NCI-H345 treated with DMSO at 0.1 percent for 48 hours (cell line): ENCODE measurements around the gene RPS6KA1.

ENCODE experiments used
- DNase-seq: peaks from one replicate; lab custom pipeline; 2025; ENCODE audit not compliant: unreplicated experiment; lab: John Stamatoyannopoulos, UW

Gene RPS6KA1

DNA sequence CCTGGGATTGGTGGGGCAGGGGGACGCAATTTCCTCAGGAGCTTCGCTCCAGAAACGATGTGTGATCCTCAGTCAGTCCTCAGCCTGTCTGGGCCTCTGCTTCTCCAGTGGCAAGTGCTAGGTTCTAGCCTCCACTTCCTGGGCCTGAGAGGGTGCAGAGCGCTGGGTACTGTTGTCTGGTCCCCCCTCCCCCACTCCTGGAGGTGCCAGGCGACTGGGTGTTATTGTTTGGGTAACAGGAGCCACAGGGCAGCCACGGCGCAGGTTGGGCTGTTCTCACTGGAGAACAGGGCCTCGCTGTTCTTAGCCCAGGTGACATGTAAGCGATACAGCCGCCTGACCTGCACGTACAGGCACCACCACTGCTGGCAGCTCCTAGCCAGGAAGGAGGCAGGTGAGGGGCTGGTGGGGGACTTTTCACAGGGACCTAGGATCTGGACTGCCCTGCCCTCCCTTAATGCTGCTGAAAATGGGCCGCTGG is 2.1 kb downstream of the RPS6KA1 start:
- no peak for DNase-seq

DNA sequence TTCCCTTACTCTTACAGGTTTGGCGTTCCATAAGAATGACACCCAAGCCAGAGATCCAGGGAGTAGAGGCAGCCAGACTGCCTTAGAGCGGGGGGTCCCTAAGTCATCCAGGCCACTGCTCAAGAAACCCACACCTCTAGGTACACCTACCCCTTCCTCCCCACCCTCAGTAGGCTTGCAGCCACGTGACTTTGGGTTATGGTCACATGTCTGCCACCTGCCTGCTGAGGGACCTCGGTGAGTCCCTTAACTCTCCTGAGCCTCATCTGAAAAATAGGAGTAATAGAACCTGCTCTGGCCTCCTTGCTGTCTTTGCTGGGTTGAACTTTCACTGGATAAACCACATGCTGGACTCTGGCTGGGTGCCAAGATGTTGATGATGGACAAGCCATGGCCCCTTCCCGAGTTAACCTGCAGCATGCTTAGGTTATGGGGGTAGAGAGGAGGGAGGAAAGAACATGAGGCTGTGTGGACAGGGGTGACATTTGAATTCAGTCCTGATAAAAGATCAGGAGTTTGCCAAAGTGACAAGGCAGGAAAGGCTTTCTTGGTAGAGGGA is 4.5 kb downstream of the RPS6KA1 start:
- DNase-seq = no peak

- no peak for DNase-seq
These were observed 5.6 kb downstream of the RPS6KA1 start for GRCh38 chr1:26535201-26535600.

DNA sequence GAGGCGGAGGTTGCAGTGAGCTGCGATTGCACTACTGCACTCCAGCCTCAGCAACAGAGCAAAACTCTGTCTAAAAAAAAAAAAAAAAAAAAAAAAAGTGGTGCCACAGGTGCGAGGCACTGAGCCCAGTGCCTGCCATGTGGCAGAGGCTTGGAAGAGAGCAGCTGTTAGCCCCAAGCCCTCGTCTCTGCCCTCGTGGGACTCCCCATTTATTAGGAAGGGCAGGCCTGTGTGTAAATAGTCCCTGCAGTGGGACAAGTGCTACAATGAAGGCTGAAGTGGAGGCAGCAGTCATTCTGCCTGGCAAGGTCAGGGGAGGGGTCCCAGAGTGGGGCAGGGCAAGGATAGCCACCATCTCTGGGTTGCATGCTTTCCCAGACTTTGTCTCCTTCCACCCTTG is 6.5 kb downstream of the RPS6KA1 start:
- no peak for DNase-seq

DNA sequence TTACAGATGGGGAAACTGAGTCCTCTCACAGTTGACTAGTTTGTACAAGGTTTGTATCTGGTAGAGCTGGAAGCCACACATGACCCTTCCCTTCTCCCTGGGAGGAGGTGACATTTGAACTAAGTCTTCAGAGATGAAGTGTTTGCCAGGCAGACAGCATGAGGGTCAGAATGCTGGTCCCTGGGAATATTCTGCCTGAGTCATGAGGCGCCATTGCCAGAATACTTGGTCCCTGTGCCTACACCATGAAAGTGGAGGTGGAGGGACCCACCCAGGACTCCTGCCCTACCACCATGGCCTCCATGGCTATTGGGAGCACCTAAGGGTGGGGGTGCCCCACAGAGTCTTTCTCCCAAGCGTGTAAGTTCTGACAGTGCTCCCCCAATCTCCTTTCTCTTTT is 7.0 kb downstream of the RPS6KA1 start:
- DNase-seq = no peak

DNA sequence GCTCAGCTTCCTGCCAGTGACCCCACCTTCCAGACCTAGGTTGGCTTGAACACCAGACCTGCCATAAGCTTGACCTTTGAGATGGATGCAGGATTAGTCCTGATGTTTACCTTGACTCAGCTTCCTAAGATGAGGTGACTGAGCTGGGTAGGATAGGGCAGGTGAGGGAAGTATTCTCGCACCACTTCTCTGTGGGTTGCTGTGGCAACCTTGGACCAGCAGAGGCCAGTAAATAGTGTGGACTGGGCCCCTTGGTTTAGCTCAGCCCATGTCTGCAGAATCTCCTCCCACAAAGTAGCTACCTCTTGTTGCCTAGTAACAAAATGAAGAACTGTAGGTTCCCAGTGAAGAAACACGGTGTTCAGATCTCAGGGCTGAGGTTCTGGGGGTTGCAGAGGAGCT is 8.4 kb downstream of the RPS6KA1 start:
- DNase-seq = no peak

DNA sequence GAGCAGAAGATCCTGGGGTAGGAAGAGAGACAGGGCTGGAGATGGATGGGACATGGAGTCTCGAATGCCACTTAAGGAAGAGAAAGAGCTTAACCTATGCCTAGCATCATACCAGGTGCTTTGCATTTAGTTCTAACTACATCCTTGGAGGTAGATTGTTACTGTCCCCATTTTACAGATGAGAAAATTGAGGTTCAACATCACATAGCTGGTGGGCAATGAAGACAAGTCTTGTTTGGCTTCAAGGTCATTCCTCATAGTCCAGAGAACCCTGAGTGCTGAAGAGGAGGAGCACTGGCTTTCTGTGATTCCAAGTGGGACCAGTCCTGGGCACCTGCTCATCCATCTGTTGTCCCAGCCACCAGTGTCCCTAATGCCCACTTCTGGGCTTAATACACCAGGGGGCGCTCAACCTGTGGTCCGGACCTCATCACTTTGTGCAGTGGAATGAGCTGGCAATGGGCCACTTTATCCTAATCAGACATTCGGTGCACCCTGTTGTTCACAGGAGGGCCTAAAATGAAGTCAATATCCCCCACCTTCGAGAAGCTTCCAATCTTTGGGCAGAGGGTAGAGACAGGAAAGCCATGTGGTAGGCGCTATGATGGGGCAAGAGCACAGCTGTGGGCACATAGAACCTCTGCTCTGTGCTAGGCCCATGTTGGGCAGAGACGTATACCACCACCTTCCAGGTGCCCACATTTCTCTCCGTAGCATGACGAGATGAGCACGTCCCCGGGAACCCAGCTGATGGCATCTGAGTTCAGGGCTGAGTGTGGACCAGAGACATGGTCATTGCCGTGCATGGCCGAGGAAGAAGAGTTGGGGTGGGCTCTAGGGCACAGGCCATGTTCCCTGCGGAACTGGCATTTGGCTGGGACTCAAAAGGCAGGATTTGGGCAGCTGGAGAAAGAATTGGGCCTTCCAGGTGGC is 9.2 kb downstream of the RPS6KA1 start:
- DNase-seq = no peak

DNA sequence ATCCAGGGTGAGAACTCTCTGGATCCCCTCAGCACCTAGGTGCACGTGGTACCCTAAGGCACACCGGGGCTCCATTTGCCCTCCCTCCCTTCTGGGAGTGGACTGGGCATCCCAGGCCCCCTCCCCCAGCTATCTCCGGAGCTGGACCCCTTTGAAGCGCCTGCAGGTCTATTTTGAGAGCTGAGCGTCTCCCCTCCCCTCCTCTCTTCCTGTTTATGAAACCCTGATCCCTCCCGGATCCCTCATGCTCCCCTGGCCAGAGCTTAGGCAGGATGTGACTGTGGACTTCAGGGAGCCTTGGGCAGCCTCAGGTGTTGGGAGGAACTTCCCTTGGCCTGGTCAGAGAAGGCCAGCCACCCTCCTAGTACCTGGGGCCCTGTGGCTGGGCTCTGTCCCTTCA is 10.2 kb downstream of the RPS6KA1 start:
- no peak for DNase-seq

DNA sequence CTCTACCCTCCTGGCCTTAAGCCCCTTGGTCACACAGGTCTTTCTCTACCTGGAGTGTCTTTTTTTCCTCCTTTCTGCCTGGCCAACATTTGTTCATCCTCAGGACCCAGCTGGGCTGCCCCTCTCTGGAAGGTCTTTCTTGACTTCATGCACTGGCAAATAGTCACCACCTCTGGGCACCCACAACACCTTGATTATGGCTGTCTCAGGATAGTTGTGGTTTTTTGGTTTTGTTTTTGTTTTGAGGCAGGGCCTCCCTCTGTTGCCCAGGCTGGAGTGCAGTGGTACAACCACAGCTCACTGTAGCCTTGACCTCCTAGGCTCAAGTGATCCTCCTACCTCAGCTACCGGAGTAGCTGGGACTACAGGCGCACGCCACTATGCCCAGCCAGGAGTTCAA is 10.8 kb downstream of the RPS6KA1 start:
- no peak for DNase-seq

- DNase-seq = no peak
These were observed 11.9 kb downstream of the RPS6KA1 start for GRCh38 chr1:26541431-26541815.

DNA sequence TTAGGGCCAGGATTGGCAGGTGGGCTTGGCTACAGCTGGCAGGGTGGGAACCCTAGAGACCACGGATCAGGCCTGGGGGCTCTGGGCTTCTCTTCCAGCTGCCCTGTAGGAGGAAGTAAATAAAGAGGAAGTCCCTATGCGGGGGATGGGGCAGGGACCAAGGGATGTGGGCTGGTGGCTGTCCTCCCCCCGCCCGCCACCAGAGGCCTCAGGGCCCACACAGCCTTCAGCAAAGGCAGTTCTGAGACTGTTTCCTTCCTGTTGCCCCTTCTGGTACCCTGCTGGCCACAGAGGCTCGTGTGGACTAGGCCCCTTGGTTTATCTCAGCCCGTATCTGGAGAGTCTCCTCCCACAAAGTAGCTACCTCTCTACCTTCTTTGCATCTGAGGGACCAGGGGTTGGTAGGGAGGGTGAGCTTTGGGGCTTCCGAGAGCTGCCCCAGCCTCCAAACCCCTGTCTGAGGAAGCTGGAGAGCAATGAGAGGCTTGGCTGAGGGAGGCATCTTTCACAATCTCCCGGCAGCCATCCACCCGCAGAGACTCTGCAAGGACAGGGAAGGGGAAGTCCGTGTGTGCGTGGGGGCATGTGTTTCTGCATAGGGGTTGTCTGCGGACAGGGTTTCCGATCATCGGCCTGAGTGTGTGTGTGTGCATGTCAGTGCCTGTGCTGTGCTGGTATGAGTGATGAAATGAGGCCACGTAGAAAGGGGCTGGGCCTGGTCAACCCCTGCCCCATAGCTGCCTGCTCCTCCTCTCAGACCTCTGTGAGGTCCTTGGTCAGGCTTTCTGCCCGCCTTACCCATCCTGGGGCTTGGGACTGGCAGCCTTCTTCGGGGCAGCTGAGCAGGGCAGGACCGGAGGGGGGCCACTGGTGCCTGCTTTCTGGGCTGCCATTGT is 12.5 kb downstream of the RPS6KA1 start:
- no peak for DNase-seq

DNA sequence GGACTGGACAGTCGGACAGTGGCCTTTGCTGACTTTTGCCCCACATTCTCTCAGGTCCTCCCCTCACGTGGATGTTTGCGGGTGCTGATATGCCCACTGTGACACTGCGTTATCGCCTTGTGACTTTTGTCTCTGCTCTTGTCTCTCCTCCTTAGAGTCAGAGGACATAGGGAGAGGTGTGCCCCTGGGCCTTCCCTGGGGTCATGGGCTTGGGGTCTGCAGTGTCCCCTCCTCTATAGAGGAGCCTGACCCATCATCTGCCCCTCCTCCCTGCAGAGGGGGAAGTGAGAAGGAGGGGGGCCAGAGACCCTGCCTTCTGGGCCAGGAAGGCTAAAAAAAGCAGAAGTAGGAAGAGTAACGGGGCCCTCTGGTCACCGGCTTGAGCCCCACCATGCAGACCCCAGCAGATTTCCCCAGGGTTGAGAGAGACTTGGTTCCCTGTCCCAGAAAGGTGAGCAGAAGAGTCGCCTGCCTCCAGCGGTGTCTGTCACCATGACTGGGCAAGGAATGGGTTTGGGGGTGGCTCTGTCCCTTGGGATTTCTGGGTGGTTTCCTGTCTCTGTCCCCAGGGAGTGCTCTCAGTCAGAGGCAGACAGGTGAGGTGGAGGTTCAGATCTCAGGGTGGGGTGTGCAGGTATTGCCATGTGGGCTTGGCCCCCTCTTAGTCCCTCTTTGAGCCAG is 13.3 kb downstream of the RPS6KA1 start:
- no peak for DNase-seq

- no peak for DNase-seq
These were observed 13.9 kb downstream of the RPS6KA1 start for GRCh38 chr1:26543462-26543861.

DNA sequence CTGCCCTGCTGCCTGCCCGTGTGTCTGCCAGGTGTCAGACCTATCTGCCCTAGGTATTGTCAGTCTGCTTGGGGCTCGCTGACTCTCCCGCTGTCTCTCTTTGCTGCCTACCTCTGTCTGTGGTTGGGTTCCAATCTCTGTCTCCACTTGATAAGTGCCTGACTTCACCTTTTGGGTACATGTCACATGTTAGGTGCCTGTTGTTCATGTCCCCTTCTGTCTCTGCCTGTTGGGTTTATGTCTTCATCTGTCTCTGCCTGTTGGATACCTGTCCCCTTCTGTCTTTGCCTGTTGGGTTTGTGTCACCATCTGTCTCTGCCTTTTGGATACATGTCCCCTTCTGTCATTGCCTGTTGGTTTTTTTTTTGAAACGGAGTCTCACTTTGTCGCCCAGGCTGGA is 14.6 kb downstream of the RPS6KA1 start:
- no peak for DNase-seq

GRCh38 chr1:26545969-26546323 is 16.4 kb downstream of the RPS6KA1 start:
- DNase-seq = no peak

DNA sequence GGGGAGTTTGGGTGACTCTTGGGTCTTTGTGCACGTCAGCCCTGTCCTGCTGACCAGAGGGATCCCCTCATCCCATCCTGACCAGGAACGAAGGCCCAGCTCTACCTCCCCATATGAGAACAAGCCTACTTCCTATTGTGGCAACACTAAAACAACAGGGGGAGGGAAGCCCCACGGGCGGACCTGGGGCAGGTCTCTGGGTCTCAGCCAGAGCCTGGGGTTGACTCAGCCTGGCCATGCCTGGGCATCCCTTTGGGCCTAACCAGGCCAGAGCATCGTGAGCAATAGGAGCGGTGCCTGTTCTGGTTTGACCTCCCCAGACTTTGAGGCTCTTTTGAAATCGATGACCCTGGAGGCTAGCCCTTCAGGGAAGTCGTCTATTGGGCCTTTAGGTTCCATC is 16.8 kb downstream of the RPS6KA1 start:
- DNase-seq = no peak

- no peak for DNase-seq
These were observed 17.3 kb downstream of the RPS6KA1 start for GRCh38 chr1:26546819-26547218.

GRCh38 chr1:26548841-26549240 is 19.3 kb downstream of the RPS6KA1 start:
- no peak for DNase-seq

GRCh38 chr1:26550946-26551345 is 21.4 kb downstream of the RPS6KA1 start:
- no peak for DNase-seq

DNA sequence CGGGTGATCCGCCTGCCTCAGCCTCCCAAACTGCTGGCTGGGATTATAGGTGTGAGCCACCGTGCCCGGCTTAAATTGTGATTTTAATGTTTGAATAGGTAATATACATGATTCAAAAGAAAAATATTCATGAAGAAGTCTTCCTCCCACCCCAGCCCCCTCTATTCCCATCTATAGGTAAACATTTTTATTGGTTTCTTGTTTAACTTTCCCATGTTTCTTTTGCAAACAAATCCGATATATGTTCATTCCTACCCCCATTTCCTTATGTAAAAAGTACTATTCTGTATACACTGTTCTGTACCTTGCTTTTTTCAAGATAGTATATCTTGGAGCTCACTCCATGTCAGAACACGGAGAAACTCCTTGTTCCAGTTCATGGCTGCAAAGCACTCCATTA is 23.2 kb downstream of the RPS6KA1 start:
- no peak for DNase-seq
